Measurements from ENCODE around the gene CRTC2. TPM values are rescaled to one million over a fixed set of nuclear protein-coding genes. Genes with fewer than 3 reads are reported as not detected.

CRTC2 gene
- polyA plus RNA-seq, 1 donor from 2014 or later = 12.1 TPM

- Histone ChIP-seq H3K9ac (ENCODE audit: low read length) (peak within 1 kb of the TSS; percentile 84), H4K20me1 (ENCODE audit: insufficient read depth) (no peaks in the 10 kb centered on the region), H3K4me3 (ENCODE audit: low read length) (peak within 1 kb of the TSS; percentile 90), H3K9me2 (ENCODE audit: insufficient read depth, low read length) (no peaks in the 10 kb centered on the region), H3K4me2 (ENCODE audit: low read length) (peak within 1 kb of the TSS; percentile 94), H3F3A (ENCODE audit: insufficient read depth, low read length, poor library complexity, severe bottlenecking) (peaks cover 4% of the 10 kb centered on the region), H3K36me3 (ENCODE audit: insufficient read depth, low read length) (no peaks in the 10 kb centered on the region), H3K27ac (ENCODE audit: low read length) (peak within 1 kb of the TSS; percentile 81), H3K79me2 (replicated peaks; ENCODE audit: insufficient read depth, low read length) (peaks cover 25% of the 10 kb centered on the region), H3K27me3 (ENCODE audit: insufficient read depth, low read depth, low read length) (no peaks in the 10 kb centered on the region), H2AFZ (ENCODE audit: low read depth, low read length) (peak within 1 kb of the TSS; percentile 79), H3K9me3 (ENCODE audit: low read length) (no peaks in the 10 kb centered on the region)
- TF ChIP-seq TAF1 (IDR thresholded peaks at IDR 0.05; ENCODE audit: low read depth) (peak; percentile 74), REST (IDR thresholded peaks at IDR 0.05; ENCODE audit: borderline replicate concordance) (no peak), MXI1 (conservative IDR thresholded peaks at IDR 0.05; ENCODE audit: poor library complexity, severe bottlenecking) (peak; percentile 57), EZH2 (IDR thresholded peaks at IDR 0.05; ENCODE audit: borderline replicate concordance, insufficient read depth, low read length, poor library complexity, severe bottlenecking) (no peak), EP300 (conservative IDR thresholded peaks at IDR 0.05; ENCODE audit: poor library complexity, severe bottlenecking) (no peak), POLR2AphosphoS5 (IDR thresholded peaks at IDR 0.05) (peak; percentile 67), RAD21 (conservative IDR thresholded peaks at IDR 0.05) (no peak), SMC3 (conservative IDR thresholded peaks at IDR 0.05; ENCODE audit: poor library complexity) (no peak), CTCF (IDR thresholded peaks at IDR 0.05; ENCODE audit: poor library complexity, severe bottlenecking) (no peak)
Measured at GRCh38 chr1:153963030-153963849, 4.8 kb upstream of the CRTC2 start, which contains the start of gene SLC39A1. Gene SLC39A1 (minus strand): TSS chr1:153963537. CDS start chr1:153962715, 822 bp downstream.

- Histone ChIP-seq H3K4me3 (ENCODE audit: low read length) (peak overlapping the region; percentile 90), H3K4me2 (ENCODE audit: low read length) (peak overlapping the region; percentile 88), H3K27me3 (ENCODE audit: insufficient read depth, low read depth, low read length) (no peaks in the 10 kb centered on the region), H4K20me1 (ENCODE audit: insufficient read depth) (no peaks in the 10 kb centered on the region), H3K27ac (ENCODE audit: low read length) (no peak overlapping the region), H3F3A (ENCODE audit: insufficient read depth, low read length, poor library complexity, severe bottlenecking) (peaks cover 4% of the 10 kb centered on the region), H3K9me2 (ENCODE audit: insufficient read depth, low read length) (no peaks in the 10 kb centered on the region), H3K9me3 (ENCODE audit: low read length) (no peaks in the 10 kb centered on the region), H2AFZ (ENCODE audit: low read depth, low read length) (no peak overlapping the region), H3K36me3 (ENCODE audit: insufficient read depth, low read length) (no peaks in the 10 kb centered on the region), H3K79me2 (replicated peaks; ENCODE audit: insufficient read depth, low read length) (peaks cover 32% of the 10 kb centered on the region), H3K9ac (ENCODE audit: low read length) (peak overlapping the region; percentile 84)
- TF ChIP-seq EZH2 (IDR thresholded peaks at IDR 0.05; ENCODE audit: borderline replicate concordance, insufficient read depth, low read length, poor library complexity, severe bottlenecking) (no peak), TAF1 (IDR thresholded peaks at IDR 0.05; ENCODE audit: low read depth) (no peak), RAD21 (conservative IDR thresholded peaks at IDR 0.05) (no peak), POLR2AphosphoS5 (IDR thresholded peaks at IDR 0.05) (no peak), CTCF (IDR thresholded peaks at IDR 0.05; ENCODE audit: poor library complexity, severe bottlenecking) (no peak), MXI1 (conservative IDR thresholded peaks at IDR 0.05; ENCODE audit: poor library complexity, severe bottlenecking) (no peak), REST (IDR thresholded peaks at IDR 0.05; ENCODE audit: borderline replicate concordance) (no peak)
Measured at GRCh38 chr1:153962088-153963029, 3.9 kb upstream of the CRTC2 start.

All from neural cell (in vitro differentiated cells).